Fibroblast of lung (primary cell): Measurements from ENCODE around the gene HAT1. TPM values are rescaled to one million over a fixed set of nuclear protein-coding genes. Genes with fewer than 3 reads are reported as not detected.

ENCODE experiments used
- DNase-seq, 2 donors: peaks; one replicate each; pipeline versions ENCODE4 v3.0.0 to v3.0.0-alpha.2; 2010; ENCODE audit warnings: low read depth in 2 of 2
- H2AFZ ChIP-seq: 2 replicates; pipeline ENCODE4 v1.5.1; 2012; ENCODE audit warnings: low read length, control low read depth, inconsistent platforms
- H3K27ac ChIP-seq: 2 replicates; pipeline ENCODE4 v1.5.1; 2011; ENCODE audit warnings: low read length, control low read depth; ENCODE audit not compliant: insufficient read depth
- H3K27me3 ChIP-seq: 2 replicates; pipeline ENCODE4 v1.5.1; 2011; ENCODE audit warnings: mild to moderate bottlenecking, low read length; ENCODE audit not compliant: control insufficient read depth, insufficient read depth
- H3K36me3 ChIP-seq: 2 replicates; pipeline ENCODE4 v1.5.1; 2011; ENCODE audit warnings: low read length; ENCODE audit not compliant: control insufficient read depth, insufficient read depth
- H3K4me1 ChIP-seq: 2 replicates; pipeline ENCODE4 v1.5.1; 2011; ENCODE audit warnings: low read length; ENCODE audit not compliant: control insufficient read depth, insufficient read depth; ENCODE audit errors: extremely low read depth
- H3K4me2 ChIP-seq: 2 replicates; pipeline ENCODE4 v1.5.1; 2011; ENCODE audit warnings: low read length, control low read depth; ENCODE audit not compliant: insufficient read depth; ENCODE audit errors: extremely low read depth
- H3K4me3 ChIP-seq, 4 experiments: fragments of 200-600 bp in 1 of 4; sonication (generic) in 1 of 4; replicated peaks in 1 of 4; 2 replicates each; pipeline ENCODE4 v1.5.1; 2011 to 2016; ENCODE audit warnings: low read length in 4 of 4, low read depth in 3 of 4, mild to moderate bottlenecking in 3 of 4, control low read depth in 2 of 4, inconsistent platforms in 1 of 4, mixed read lengths in 1 of 4; ENCODE audit not compliant: insufficient read depth in 1 of 4; ENCODE audit errors: control extremely low read depth in 1 of 4
- H3K79me2 ChIP-seq: 2 replicates; pipeline ENCODE4 v1.5.1; 2012; ENCODE audit warnings: mild to moderate bottlenecking, low read length, inconsistent platforms; ENCODE audit not compliant: control insufficient read depth, insufficient read depth
- H3K9ac ChIP-seq: 2 replicates; pipeline ENCODE4 v1.5.1; 2011; ENCODE audit warnings: mild to moderate bottlenecking, low read length, control low read depth; ENCODE audit not compliant: insufficient read depth
- H3K9me3 ChIP-seq: 2 replicates; pipeline ENCODE4 v1.5.1; 2012; ENCODE audit warnings: low read depth, low read length; ENCODE audit not compliant: control insufficient read depth, insufficient read depth
- H4K20me1 ChIP-seq: 2 replicates; pipeline ENCODE4 v1.5.1; 2011; ENCODE audit warnings: low read length; ENCODE audit not compliant: control insufficient read depth, insufficient read depth; ENCODE audit errors: extremely low read depth
- EZH2 ChIP-seq: IDR thresholded peaks from 2 replicates; pipeline ENCODE4 v1.5.1; 2012; ENCODE audit warnings: low read length, control low read depth, mild to moderate bottlenecking; ENCODE audit errors: missing control alignments
- polyA plus RNA-seq, 2 donors: library from polyadenylated mRNA; depleted of rRNA in 1 of 2; stranded (reverse) in 1 of 2; unstranded in 1 of 2; fragments of >200 nt; gene quantifications; 2 replicates each; pipeline ENCODE4 v1.2.1, GENCODE V29; 2011 to 2012; ENCODE audit warnings: missing spikeins in 1 of 2
- total RNA-seq: library from RNA; depleted of rRNA; stranded (reverse); fragments of >200 nt; gene quantifications from 2 replicates; pipeline ENCODE4 v1.2.1, GENCODE V29; 2014
- TF ChIP-seq, protein P1 (sequence below), 2 donors: IDR thresholded peaks in 1 of 2; conservative IDR thresholded peaks in 1 of 2; 1 replicate in 1 of 2; 2 replicates in 1 of 2; pipeline ENCODE4 v1.5.1; 2011 to 2012; ENCODE audit warnings: low read length in 2 of 2, control low read depth in 1 of 2, inconsistent platforms in 1 of 2, low read depth in 1 of 2, mild to moderate bottlenecking in 1 of 2

Gene HAT1
- total and polyA plus RNA-seq, 2 donors (not counting 1 experiment from before 2014, with no cell fraction given) = 23.0 to 57.7 TPM

DNA sequence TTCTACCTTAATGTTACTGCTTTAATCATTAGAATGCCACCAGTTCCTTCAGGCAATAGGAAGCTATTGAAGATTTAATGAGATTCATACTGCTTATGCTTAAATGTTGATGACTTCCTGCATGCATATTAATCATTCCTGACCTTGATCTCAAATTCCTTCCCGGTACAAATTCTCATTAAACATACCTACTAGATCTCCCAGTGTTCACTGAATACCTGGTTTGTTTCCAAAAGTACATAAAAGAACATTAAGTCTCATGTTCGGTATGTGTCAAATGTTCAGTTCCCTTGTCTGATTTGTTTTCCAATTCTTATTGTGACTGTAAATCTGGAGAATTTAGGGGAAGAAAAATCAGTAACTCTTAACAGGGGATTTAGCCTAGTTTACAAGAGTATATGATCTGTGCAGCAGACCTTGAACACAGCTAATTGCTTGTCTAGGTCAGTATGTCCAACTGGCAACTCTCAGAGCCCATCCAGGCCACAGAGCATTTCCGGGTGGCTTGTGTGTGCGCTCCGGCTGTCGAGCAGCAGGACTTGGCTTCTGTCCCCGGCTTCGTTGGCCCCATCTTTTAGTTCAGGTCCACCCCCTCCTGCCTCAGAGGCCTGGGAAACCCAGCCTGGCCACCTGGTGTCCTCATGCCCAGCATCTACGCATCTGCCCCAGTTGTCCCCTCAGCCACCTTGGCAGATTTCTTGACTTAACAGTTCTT is 90.6 kb downstream of the HAT1 start:
- no peaks in the 10 kb centered on the region for H3K36me3 ChIP-seq
- no peaks in the 10 kb centered on the region for H3K79me2 ChIP-seq
- no peak overlapping the region for H2AFZ ChIP-seq

GRCh38 chr2:172013396-172013795 is 91.1 kb downstream of the HAT1 start:
- no peaks in the 10 kb centered on the region for H3K4me1 ChIP-seq
- no peaks in the 10 kb centered on the region for H3K79me2 ChIP-seq
- H3K9ac ChIP-seq = no peak overlapping the region
- no peak overlapping the region for H2AFZ ChIP-seq
- H3K9me3 ChIP-seq = no peaks in the 10 kb centered on the region
- no peak overlapping the region for H3K4me3 ChIP-seq
- no peak overlapping the region for H3K27ac ChIP-seq
- H3K36me3 ChIP-seq = no peaks in the 10 kb centered on the region
- H3K4me2 ChIP-seq = no peak overlapping the region
- no peak for TF ChIP-seq EZH2
- TF ChIP-seq, protein P1, sequence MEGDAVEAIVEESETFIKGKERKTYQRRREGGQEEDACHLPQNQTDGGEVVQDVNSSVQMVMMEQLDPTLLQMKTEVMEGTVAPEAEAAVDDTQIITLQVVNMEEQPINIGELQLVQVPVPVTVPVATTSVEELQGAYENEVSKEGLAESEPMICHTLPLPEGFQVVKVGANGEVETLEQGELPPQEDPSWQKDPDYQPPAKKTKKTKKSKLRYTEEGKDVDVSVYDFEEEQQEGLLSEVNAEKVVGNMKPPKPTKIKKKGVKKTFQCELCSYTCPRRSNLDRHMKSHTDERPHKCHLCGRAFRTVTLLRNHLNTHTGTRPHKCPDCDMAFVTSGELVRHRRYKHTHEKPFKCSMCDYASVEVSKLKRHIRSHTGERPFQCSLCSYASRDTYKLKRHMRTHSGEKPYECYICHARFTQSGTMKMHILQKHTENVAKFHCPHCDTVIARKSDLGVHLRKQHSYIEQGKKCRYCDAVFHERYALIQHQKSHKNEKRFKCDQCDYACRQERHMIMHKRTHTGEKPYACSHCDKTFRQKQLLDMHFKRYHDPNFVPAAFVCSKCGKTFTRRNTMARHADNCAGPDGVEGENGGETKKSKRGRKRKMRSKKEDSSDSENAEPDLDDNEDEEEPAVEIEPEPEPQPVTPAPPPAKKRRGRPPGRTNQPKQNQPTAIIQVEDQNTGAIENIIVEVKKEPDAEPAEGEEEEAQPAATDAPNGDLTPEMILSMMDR (conservative IDR thresholded peaks at IDR 0.05 in 1 of 2, IDR thresholded peaks at IDR 0.05 in 1 of 2; ENCODE audit: low read depth in 1 of 2, low read length in 2 of 2) = no peak
- H4K20me1 ChIP-seq = no peaks in the 10 kb centered on the region
- no peak for DNase-seq
- no peaks in the 10 kb centered on the region for H3K27me3 ChIP-seq

More for the DNA sequence above, 90.6 kb downstream of the HAT1 start:
- DNase-seq = peak in 1 of 2 donors; percentile 29
- H3K4me1 ChIP-seq = no peaks in the 10 kb centered on the region
- H3K4me2 ChIP-seq = no peak overlapping the region
- no peak overlapping the region for H3K4me3 ChIP-seq
- H3K27ac ChIP-seq = no peak overlapping the region
- no peaks in the 10 kb centered on the region for H4K20me1 ChIP-seq
- H3K9me3 ChIP-seq = no peaks in the 10 kb centered on the region
- no peak overlapping the region for H3K9ac ChIP-seq
- H3K27me3 ChIP-seq = no peaks in the 10 kb centered on the region
- no peak for TF ChIP-seq EZH2
- TF ChIP-seq, protein P1 (conservative IDR thresholded peaks at IDR 0.05 in 1 of 2, IDR thresholded peaks at IDR 0.05 in 1 of 2; ENCODE audit: low read depth in 1 of 2, low read length in 2 of 2) = no peak

- Histone ChIP-seq H3K9ac (no peak overlapping the region), H3K4me3 (no peak overlapping the region), H3K4me2 (peak overlapping the region; percentile 6), H3K36me3 (no peaks in the 10 kb centered on the region), H3K79me2 (no peaks in the 10 kb centered on the region), H3K27me3 (no peaks in the 10 kb centered on the region), H3K9me3 (no peaks in the 10 kb centered on the region), H3K4me1 (peaks cover 6% of the 10 kb centered on the region), H3K27ac (no peak overlapping the region), H4K20me1 (no peaks in the 10 kb centered on the region), H2AFZ (peak overlapping the region; percentile 21)
- TF ChIP-seq, protein P1 (conservative IDR thresholded peaks at IDR 0.05 in 1 of 2, IDR thresholded peaks at IDR 0.05 in 1 of 2; ENCODE audit: low read depth in 1 of 2, low read length in 2 of 2) = no peak
- TF ChIP-seq EZH2 = no peak
- no peak for DNase-seq
Measured at GRCh38 chr2:172021074-172021931, 99.0 kb downstream of the HAT1 start.
